GM21528 (cell line): ENCODE measurements around the gene AP1AR.
"Not testable (repeated sequence)": the region's sequence is repeated elsewhere in the genome, so short reads cannot be mapped to it uniquely, and the experiment has no call there.

ENCODE experiments used
- ATAC-seq: cut with Tn5 transposase; IDR thresholded peaks from one replicate; pipeline ENCODE4 v1.9.1; 2021; ENCODE audit warnings: mild to moderate bottlenecking, moderate library complexity; ENCODE audit not compliant: unreplicated experiment, low FRiP score

AP1AR gene, protein sequence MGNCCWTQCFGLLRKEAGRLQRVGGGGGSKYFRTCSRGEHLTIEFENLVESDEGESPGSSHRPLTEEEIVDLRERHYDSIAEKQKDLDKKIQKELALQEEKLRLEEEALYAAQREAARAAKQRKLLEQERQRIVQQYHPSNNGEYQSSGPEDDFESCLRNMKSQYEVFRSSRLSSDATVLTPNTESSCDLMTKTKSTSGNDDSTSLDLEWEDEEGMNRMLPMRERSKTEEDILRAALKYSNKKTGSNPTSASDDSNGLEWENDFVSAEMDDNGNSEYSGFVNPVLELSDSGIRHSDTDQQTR

DNA sequence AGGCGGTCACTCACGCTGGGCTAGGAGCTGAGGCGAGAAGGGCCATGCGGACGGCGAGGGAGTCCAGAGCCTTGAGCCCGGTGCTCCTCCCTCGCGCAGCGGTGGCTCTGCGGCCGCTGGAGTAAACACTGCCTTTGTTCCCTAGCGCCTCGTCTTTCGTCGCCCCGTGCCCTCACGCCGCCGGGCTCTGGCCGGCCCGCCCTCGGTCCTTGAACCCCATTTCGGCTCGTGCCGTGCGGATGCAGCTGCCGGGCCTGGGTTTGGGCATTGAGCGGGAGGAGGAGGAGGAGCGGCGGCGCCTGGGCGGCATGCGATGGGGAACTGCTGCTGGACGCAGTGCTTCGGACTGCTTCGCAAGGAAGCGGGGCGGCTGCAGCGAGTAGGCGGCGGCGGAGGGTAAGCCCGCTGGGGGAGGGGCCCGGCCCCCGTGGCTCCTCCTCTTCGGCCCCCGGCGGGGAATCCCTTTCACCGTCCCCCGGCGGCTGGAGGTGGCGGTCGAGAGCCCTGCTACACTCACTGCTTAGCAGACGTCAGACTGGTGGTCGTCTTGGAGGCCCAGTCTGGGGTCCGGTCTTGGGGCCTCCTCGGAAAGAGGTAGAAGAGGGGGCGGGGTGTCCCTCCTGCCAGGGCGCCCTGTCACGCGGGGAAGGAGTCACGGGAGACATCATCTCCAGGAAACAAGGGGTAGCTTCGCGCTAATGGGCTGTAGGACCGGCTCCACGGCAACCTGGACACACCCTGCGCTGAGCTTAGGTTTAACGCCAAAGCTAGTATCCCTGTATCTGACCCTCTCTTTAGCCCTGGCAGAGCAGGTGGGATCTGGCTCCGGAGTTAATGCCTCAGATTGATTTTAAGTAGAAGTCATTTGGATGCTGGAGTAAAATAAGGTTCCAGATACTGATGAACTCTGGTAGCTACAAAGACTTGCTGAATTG lies at the start of gene AP1AR:
AP1AR (plus strand) TSS at position 9 of the 935 bp plus-strand sequence; CDS start at position 314, 305 bp downstream.
- ATAC-seq, result peak; percentile 77

DNA sequence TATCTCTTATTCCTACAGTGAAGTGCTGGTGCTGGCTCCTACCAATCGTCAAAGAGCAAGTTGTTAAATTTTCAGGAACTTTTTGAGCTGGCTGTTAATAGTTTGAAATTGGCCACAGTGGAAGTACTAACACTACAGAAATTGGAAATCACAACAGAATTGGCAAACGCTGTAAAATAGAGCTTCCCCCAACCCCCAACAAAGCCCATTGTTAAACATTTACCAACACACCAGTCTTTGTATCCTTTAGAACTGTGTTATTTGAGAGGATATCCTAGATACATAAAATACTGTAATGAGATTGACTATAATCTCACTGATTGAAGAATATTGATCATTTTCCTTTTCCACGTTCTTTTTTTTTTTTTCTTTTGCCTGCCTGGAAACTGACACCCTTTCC lies 49.0 kb upstream of the AP1AR start:
- ATAC-seq, result no peak

DNA sequence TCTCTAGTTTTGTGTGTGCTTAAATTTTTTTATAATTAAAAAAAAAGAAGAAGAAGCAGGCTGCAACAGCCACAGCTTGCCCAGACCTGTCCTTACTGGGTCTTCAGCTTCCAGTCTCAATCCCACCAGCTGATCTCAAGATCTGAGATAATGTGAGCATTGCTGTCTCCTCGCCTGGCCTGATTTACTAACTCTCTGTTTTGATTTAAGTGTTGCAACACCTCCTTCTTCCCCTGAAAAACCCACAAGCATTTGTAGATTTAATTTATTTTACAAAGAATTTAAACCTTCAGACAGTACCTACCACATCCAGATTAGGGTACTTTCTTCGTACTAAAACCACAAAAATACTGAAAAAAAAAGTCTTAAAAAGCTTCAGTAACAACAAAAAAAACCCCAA lies 48.3 kb upstream of the AP1AR start:
- no peak for ATAC-seq

DNA sequence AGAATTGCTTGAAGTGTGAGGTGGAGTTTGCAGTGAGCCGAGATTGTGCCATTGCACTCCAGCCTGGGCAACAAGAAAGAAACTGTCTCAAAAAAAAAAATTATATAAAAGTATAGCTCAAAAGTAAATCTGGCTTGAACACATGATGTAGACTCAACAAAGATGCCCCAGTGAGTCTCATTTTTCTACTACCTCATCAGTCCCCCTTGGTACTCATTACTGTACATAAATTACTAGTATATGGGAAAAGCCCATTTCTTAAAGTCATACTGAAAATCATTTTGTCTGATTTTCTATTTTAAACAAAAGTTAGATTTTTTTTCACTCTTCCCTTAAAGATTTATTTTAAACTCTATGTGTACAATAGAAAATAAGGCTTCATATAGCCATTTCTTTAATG lies 47.1 kb upstream of the AP1AR start:
- no peak for ATAC-seq

DNA sequence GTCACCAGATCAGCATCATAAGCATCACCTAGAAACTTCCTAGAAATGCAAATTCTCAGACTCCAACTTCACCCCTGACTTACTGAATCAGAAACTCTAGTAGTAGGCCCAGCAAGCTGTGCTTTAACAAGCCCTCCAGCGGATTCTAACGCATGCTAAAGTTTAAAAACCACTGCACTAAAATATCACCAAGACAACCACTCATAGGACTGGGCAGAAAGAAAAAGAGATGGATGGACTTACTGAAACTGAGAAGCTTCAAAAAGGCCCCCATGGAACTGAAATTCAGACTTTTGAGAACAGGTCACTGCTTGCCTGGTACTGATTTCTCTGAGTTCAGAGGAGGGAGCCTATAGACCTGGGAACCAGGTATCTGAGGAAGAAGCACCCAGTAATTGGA lies 46.3 kb upstream of the AP1AR start:
- ATAC-seq, result peak; percentile 72

DNA sequence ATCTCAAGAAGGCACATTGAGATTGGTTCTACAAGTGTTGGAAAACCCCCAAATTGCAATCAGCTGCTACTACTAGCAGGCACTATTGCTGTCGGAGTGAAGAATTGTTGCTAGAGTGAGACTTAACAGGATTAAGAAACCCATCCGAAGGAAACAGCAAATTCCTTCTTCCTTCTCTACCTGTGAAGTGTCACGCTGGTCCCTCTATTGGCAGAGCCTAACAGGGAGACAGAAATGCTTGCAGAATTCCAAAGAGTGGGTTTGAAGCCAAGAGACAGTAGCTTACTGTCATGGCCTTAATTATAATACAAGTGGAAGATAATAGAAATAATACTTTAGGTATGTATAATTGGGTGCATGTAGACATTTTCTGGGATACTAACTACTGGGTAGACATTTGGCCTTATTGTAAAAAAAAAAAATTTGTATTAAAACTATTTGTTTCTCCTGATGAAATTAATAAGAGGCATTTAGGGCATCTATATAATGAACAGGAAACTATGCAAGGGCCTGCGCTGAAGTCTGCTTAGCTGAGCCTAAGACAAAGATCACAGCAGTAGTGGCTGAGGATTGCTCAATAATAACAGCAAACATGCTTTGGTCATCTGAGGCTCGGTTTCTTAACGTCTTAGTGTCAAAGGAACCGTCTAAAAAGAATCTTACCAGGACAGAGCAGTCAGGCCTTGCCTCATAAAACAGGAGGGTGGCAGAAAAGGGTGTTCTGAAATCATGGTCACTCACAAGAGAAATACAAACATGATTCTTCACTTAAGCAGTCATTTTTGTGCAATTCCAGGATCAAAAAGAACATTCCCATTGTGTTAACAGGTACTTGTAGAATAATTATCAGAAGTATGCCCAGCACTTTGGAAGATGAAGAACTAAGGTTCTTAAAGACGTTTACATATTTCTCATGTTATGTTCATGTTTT lies 45.6 kb upstream of the AP1AR start:
- ATAC-seq, result no peak

DNA sequence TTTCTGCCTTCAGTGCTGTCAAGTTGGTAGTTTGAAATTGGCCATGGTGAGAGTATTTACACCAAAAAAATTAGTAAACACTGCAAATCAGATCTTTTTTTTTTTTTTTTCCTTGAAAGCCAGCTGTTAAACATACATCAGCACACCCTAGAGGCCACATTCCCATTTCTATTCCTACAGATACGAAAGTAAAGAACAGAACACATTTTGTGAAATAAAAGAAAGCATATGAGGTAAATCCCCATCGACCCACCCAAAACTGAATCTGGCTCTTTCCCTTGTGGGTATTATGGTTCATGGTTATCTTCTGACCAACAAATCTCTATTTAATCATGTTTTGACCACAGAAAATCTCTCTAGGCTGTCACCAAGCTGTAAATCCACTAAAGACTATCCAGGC lies 41.8 kb upstream of the AP1AR start:
- ATAC-seq, result no peak

DNA sequence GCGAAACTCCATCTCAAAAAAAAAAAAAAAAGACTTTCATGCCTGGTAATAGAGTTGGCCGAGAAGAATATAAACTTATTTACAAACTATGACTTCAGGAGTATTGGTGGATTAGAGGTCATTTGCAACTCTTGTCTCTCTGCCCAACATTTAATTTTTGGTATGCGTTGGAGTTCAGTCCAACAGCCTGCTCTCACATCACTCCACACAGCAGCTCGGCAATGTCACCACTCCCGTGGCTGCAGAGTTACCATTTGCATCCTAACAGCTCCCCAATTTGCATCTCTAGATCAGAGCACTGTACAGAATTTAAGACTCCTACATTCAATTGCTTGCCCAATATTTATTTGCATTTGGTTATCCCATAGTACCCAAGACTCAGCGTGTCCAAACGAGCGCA lies 40.9 kb upstream of the AP1AR start:
- no peak for ATAC-seq

DNA sequence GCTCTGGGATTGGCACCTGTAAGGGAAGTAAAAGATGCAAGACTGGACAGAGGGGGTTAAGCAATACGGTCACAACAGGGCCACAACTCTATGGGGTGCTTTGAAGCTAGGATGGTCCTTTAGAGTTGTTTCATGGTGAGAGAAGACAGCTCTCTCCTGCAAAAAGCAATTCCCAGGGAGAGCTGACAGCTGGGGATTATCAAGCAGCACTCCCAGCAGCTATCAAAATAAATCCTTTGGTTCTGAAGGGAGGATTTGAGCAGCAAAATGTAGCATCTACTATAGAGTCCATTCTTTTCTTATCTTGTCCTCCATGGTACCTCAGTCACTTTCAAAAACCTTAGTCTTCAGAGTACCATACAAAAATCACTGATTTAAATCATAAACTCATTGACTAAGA lies 35.1 kb upstream of the AP1AR start:
- ATAC-seq, result no peak

DNA sequence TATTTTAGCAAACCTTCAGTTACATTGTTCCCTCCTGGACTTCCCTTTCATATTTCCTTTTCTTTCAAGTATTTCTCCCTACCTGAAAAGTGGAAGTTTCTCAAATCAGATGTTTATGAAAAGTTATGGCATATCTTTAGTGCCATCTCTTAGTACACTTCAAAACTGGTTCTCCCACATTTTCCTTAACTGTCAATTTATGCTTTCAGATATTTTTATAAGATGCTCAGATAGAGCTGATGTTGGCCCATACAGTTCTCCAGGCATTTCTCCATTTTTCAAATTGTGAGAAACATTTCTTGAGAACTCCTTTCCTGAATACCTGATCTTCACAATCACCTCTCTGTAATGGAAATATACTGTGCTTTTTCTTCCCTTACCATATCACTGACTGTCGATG lies 32.5 kb upstream of the AP1AR start:
- ATAC-seq, result peak; percentile 4

DNA sequence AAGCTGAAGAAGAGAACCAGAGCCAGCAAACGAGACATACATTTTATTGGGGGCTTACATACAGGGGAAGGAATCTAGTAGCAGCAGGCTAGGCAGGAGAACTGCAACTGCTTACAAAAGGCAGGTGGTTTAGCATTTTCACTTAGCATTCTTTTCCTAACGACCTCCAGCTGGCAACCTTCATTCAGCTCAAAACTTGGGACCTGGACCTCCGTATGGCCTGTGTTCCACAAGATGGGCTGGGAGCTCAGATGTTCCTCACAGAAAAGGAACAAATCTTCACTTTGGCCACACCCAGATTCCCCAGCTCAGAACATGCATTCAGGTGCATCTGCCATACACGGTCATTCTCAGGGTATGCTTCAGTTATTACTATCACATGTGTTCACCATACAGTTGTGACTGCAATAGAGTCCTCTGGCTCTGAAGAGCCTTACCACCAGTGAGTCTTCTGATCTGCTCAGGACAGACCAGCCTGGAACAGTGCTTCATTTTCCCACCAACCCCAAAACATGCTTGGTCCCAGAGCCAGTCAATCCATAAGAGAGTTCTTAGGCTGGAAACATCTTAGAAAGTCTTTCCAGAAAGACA lies 29.6 kb upstream of the AP1AR start:
- no peak for ATAC-seq

DNA sequence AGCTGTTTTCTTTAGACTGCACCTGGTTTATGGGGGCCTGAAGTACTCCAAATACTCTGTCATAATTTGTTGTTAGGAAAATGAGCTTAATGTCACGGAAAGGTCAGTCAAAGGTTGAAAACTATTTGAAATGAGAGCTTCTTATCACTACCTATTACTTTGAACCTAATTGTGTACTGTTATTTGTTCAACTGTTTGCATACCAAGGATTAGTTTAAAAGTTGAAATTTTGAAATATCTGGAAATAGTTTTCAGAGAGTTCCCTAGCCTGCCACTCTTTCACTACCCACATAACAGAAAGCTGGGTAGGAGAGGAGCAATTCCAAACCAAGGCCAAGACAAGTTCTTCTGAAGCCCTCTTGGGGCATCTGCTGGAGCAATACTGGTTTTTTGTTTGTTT lies 28.0 kb upstream of the AP1AR start:
- no peak for ATAC-seq

DNA sequence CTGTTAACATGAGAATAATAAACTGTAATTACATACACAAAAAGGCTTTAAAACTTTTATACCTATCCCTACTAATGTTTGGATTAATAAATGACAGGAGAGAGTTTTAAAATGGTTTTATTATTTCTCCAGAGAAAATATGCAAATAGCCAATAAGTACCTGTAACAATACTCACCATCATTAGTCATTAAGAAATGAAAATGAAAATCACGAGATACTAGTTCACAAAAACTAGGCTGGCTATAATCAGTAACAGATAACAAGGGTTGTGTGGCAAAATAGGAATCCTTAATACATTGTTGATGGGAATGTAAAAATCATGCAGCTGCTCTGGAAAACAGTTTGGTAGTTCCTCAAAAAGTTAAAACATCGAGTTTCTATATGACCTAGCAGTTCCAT lies 25.2 kb upstream of the AP1AR start:
- no peak for ATAC-seq

DNA sequence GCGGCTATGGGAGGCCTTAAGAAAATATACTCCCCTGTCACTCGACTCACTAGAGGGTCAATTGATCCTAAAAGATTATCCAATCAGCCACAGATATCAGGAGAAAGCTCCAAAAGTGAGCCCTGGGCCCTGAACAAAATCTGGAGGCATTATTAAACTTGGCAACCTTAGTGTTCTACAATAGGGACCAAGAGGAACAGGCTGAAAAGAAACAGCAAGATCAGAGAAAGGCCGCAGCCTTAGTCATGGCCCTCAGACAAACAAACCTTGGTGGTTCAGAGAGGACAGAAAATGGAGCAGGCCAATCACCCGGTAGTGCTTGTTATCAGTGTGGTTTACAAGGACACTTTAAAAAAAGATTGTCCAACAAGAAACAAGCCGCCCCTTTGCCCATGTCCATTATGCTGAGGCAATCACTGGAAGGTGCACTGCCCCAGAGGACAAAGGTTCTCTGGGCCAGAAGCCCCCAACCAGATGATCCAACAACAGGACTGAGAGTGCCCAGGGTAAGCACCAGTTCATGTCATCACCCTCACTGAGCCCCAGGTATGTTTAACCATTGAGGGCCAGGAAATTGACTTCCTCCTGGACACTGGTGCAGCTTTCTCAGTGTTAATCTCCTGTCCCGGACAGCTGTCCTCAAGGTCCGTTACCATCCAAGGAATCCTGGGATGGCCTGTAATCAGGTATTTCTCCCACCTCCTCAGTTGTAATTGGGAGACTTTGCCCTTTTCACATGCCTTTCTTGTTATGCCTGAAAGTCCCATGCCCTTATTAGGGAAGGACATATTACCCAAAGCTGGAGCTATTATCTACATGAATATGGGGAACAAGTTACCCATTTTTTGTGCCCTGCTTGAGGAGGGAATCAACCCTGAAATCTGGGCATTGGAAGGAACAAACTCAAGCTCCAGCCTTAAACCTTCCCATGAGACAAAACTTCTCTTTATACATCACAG lies 23.2 kb upstream of the AP1AR start:
- not testable (repeated sequence) for ATAC-seq

DNA sequence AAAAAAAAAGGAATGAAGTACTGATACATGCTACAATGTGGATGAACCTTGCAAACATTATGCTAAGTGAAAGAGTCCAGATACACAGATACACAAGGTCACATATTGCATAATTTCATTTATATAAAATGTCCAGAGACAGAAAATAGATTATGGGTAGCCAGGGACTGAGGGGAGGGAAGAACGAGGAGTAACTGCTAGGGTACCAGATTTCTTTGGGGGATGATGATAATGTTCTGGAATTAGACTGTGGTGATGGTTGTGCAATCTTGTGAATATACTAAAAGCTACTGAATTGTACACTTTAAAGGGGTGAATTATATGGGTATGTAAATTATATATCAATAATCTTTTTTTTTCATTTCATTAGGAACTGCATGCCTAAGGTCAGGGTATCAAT lies 20.8 kb upstream of the AP1AR start:
- no peak for ATAC-seq

DNA sequence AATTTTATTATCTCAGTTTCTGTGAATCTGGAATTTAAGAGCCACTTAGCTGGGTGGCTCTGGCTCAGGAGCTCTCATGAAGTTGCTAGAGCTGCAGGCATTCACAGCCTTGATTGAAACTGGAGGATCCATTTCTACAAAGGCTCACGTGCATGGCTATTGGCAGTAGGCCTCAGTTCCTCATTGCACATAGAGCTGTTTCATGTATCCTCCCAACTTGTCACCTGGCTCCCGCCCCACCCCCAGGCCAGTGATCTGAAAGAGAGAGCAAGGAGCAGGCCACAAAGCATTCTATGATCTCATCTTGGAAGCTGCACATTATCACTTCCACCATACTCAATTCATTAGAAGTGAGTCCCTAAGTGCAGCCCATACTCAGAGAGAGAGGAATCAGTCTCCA lies 18.5 kb upstream of the AP1AR start:
- no peak for ATAC-seq

DNA sequence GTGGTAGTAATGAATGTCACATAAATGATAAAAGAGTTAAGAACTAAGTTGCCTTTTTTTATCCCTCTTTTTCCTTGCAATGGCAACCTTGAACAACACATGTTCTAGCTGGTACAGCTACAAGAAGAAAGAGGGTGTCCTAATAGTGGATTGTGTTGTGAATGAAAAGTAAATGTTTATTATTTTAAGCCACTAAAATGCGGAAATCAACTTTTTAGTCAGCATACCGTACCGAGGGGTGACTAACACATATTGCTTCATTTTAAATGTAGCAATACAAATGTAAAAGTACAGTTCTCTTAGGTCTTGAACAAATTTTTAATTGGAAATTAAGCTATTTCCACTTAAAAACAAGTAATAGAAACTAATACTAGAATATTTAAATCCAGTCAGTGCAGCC lies 17.7 kb upstream of the AP1AR start:
- ATAC-seq, result no peak

DNA sequence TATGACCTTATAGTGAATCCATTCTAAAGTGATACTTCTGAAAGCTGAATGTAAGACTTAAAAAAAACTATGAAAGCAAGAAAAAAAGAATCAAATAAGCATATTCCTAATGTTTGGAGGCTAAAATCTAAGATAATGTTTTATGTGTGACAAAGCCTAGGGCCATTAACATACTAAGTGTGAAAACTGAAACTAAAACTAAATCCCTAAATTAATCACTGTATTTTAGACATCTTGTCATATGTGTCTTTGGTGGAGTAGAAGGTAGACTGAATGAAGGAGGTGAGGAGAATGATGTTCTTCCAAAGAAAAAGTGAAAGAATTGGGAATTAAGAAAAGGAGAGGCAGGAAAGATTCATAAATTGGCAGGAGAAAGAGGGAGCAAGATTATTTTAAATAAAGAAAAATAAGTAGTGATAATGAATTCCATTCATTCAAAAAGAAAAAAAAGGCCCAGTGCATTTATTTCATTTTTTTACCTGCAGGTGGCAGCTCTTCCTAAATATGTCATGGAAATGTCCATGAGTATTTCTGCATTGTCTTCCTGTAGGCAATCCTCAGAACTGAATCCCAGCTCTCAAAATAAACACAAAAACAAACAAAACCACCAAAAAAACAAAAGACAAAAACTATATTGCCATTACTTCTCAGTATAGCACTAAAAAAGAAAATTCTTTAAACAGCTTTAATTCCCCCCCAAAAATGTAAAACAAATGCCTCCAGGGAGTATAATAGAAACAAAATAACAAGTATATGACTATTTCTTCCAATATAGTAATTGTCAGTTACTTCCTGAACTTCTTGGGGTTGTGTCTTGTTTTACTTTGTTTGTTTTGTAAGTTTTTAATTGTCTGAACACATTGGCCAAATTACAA lies 17.0 kb upstream of the AP1AR start:
- no peak for ATAC-seq
